ENCODE results near the gene UGT2B11. TPM values are rescaled to one million over a fixed set of nuclear protein-coding genes. Genes with fewer than 3 reads are reported as not detected.
"Not testable (repeated sequence)": the region's sequence is repeated elsewhere in the genome, so short reads cannot be mapped to it uniquely, and the experiment has no call there.

The UGT2B11 gene
- total RNA-seq, 2 donors from 2014 or later, result not detected

DNA sequence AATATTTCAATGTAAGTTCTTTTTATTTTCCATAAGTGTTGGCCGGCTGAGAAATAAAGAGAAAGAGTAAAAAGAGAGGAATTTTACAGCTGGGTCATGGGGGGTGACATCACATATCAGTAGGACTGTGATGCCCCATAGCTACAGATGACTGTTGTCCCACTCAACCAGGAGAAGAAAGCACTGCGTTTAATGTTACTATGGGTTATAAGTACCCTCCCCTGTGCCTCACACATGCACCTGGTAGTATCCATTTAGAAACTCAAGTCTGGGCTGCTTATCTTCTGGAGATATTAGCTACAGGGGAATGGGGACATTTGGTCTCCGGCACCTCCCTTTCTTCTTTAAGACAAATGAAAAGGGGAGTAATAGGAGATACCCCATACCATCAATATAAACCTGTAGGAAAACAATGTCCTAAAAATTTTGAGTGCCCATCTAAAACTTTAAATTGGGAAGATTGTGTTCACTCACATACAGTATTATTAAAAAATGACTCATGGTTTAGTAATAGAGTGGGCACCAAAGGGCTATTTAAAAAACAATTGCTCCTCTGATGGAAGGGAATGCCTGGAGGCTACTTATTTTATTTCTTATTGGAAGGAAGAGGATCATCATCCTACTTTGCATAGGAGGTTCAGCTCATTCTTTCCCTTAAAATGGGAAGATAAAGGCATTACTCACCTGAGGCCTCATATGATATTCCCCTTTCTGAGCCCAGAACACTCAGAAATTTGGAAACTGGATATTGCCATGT lies 18.2 kb downstream of the UGT2B11 start:
- no peaks in the 10 kb centered on the region for H3K9me3 ChIP-seq (ENCODE audit: control insufficient read depth, low read length, poor library complexity, severe bottlenecking)
- no peaks in the 10 kb centered on the region for H3K4me1 Mint-ChIP-seq
- no peaks in the 10 kb centered on the region for H3K36me3 Mint-ChIP-seq (ENCODE audit: low read depth)
- DNase-seq (no peak), ATAC-seq (no peak)
- H3K4me3 Mint-ChIP-seq, result no peak overlapping the region
- no peak overlapping the region for H3K27ac Mint-ChIP-seq
- H3K27me3 Mint-ChIP-seq, result no peaks in the 10 kb centered on the region

DNA sequence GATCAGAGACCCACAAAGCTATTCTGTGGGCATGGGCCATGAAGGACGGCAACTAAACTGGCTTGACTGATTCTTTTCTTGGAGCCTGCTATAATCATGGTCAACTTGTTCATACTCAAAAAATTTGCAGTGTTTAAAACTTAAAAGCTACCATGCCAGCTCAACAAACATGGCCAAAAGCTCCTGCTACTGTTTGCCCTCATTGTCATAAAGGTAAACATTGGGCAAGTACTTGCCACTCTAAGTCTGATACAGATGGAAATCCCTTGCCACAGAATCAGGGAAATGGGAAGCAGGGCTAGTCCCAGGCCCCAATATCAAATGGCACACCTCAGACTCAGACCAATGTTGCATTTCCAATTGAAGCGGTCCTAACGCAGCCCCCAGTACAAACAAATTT lies 20.4 kb downstream of the UGT2B11 start:
- no peaks in the 10 kb centered on the region for H3K9me3 ChIP-seq (ENCODE audit: control insufficient read depth, low read length, poor library complexity, severe bottlenecking)
- H3K27me3 Mint-ChIP-seq, result no peaks in the 10 kb centered on the region
- ATAC-seq (no peak), DNase-seq (no peak)
- H3K4me1 Mint-ChIP-seq, result no peaks in the 10 kb centered on the region
- H3K27ac Mint-ChIP-seq, result no peak overlapping the region
- H3K4me3 Mint-ChIP-seq, result no peak overlapping the region
- H3K36me3 Mint-ChIP-seq (ENCODE audit: low read depth), result no peaks in the 10 kb centered on the region

DNA sequence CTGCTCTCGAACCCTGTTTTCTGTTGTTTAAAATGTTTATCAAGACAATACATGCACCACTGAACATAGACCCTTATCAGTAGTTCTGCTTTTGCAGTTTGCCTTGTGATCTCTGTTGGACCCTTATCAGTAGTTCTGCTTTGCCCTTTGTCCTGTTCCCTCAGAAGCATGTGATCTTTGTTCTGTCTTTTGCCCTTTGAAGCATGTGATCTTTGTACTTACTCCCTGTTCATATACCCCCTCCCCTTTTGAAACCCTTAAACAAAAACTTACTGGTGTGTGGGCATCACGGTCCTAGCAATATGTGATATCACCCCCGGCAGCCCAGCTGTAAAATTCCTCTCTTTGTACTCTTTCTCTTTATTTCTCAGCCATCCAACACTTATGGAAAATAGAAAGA lies 22.6 kb downstream of the UGT2B11 start:
- not testable (repeated sequence) for H3K36me3 Mint-ChIP-seq (ENCODE audit: low read depth); ATAC-seq; H3K4me1 Mint-ChIP-seq

DNA sequence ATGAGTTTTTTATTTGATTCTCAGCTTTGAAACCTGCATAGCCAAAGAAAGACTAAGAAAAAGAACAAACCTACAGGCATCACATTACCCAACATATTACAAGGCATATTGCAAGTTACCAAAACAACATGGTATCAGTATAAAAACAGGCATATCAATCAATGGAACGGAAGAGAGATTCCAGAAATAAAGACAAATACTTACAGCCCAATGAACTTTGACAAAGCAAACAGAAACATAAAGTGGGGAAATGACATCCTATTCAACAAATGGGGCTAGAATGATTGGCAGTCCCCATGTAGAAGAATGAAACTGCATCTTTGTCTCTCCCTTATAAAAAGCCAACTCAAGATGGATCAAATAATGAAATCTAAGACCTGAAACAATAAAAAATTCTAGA lies 23.9 kb downstream of the UGT2B11 start:
- not testable (repeated sequence) for H3K9me3 ChIP-seq (ENCODE audit: control insufficient read depth, low read length, poor library complexity, severe bottlenecking); DNase-seq; H3K4me1 Mint-ChIP-seq; H3K27me3 Mint-ChIP-seq; H3K27ac Mint-ChIP-seq; H3K4me3 Mint-ChIP-seq; ATAC-seq; H3K36me3 Mint-ChIP-seq (ENCODE audit: low read depth)

More for the DNA sequence above, 22.6 kb downstream of the UGT2B11 start:
- H3K9me3 ChIP-seq (ENCODE audit: control insufficient read depth, low read length, poor library complexity, severe bottlenecking); H3K27me3 Mint-ChIP-seq; H3K27ac Mint-ChIP-seq; DNase-seq; H3K4me3 Mint-ChIP-seq: not testable (repeated sequence)

DNA sequence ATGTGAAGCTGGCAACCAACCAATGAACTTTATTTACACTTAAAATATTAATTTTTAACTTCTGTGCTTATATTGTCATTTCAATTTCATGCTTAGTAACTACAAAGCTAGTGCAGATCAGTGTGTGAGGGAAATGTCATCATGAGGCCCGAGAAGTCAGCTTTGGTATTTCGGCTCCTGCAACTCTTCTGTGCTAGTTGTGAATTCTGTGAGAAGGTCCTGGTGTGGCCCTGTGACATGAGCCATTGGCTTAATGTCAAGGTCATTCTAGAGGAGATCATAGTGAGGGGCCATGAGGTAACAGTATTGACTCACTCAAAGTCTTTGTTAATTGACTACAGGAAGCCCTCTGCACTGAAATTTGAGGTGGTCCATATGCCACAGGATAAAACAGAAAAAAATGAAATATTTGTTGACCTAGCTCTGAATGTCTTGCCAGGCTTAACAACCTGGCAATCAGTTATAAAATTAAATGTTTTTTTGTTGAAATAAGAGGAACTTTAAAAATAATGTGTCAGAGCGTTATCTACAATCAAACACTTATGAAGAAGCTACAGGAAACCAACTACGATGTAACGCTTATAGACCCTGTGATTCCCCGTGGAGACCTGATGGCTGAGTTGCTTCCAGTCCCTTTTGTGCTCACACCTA lies 32.9 kb downstream of the UGT2B11 start:
- H3K9me3 ChIP-seq (ENCODE audit: control insufficient read depth, low read length, poor library complexity, severe bottlenecking); H3K36me3 Mint-ChIP-seq (ENCODE audit: low read depth); H3K4me1 Mint-ChIP-seq; ATAC-seq; H3K4me3 Mint-ChIP-seq; H3K27me3 Mint-ChIP-seq; DNase-seq; H3K27ac Mint-ChIP-seq: not testable (repeated sequence)

DNA sequence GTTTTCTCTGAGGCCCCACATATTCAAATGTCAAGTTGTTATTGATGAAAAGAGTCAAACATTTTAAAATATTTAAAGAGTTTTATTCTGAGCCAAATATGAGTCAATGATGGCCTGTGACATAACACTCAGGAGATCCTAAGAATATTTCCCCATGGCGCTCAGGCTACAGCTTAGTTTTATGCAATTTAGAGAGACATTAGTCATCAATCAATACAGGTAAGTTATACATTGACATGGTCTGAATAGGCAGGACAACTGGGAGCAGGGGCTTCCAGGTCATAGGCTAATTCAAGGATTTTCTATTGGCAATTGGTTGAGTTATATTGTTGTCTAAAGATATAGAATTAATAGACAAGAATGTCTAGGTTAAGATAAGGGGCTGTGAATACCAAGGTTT lies 34.7 kb downstream of the UGT2B11 start:
- not testable (repeated sequence) for H3K9me3 ChIP-seq (ENCODE audit: control insufficient read depth, low read length, poor library complexity, severe bottlenecking); H3K27me3 Mint-ChIP-seq; H3K4me3 Mint-ChIP-seq; H3K36me3 Mint-ChIP-seq (ENCODE audit: low read depth); DNase-seq; H3K27ac Mint-ChIP-seq; H3K4me1 Mint-ChIP-seq; ATAC-seq

DNA sequence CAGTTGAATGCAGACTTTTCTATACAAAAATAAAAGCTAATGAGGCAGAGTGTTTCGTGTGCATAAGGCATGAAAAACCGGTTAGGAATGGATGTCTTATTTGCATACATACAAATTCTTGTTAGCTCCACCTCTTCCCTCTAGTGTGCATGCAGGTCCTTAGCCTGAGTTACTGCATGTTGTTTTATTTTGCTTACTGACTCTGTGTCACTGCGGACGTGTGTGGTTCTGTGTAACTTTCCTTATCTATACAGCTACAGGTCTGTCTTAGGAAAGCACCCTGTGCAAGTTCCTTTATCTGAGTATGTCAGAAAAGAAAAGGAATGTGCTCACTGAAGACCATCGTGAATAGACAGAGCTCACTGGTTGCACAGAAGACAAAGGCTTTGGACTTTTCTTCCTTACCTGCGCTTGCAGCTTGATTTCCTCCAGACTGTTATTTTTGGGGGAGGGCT lies 35.8 kb downstream of the UGT2B11 start:
- DNase-seq; H3K36me3 Mint-ChIP-seq (ENCODE audit: low read depth); H3K4me3 Mint-ChIP-seq; H3K9me3 ChIP-seq (ENCODE audit: control insufficient read depth, low read length, poor library complexity, severe bottlenecking); H3K4me1 Mint-ChIP-seq; H3K27me3 Mint-ChIP-seq; H3K27ac Mint-ChIP-seq; ATAC-seq: not testable (repeated sequence)

DNA sequence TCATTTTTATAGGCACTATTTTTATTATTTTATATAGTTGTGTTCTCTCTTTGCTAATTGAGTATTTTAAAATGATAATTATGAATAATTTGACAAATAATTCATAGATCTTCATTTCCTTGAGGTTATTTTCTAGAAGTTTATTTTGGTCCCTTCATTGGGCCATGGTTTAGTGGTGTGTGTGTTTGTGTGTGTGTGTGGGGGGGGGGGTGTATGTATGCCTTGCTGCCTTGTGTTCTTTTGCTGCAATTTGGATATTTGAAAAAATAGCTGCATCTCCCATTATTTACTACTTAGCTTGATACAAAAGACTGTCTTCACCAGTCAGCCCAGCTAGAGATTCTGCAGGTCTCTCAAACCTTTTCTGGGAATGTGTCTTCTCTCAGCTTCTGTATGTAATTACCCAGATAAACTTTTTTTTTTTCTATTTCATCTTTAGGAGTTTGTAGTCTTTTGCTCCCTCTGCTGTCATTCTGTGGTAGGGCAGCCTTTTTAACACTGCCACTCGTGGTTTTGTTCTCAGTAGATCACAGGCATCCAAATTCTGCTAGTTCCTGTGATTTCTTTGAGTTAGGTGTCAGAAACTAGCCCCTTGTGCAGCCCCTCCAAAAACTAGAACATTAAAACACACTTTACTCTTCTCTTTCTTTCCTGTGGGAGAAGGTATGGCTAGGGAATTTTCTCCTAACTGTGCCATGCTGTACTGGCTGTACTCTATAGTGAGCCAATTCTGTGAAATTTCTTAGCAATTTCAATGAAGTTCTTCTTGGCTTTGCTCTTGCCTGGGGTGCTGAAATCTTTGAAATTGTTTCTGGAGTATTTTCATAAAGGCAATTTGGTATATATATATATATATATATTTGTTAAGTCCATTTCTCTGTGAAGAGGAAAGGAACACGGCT lies 44.1 kb downstream of the UGT2B11 start:
- not testable (repeated sequence) for H3K9me3 ChIP-seq (ENCODE audit: control insufficient read depth, low read length, poor library complexity, severe bottlenecking); DNase-seq; H3K36me3 Mint-ChIP-seq (ENCODE audit: low read depth); H3K27ac Mint-ChIP-seq; H3K4me1 Mint-ChIP-seq; H3K27me3 Mint-ChIP-seq; H3K4me3 Mint-ChIP-seq; ATAC-seq

DNA sequence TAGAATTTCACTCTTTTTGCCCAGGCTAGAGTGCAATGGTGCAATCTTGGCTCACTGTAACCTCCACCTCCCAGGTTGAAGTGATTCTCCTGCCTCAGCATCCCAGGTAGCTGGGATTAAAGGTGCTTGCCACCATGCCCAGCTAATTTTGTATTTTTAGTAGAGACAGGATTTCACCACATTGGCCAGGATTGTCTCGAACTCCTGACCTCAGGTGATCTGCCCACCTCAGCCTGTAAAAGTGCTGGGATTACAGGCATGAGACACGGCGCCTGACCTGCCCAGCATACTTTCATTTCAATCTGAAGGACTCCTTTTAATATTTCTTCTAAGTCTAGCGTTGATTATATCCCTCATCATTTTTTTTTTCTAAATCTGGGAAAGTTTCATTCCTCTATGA lies 45.4 kb downstream of the UGT2B11 start:
- not testable (repeated sequence) for DNase-seq; H3K4me3 Mint-ChIP-seq; H3K27me3 Mint-ChIP-seq; ATAC-seq; H3K27ac Mint-ChIP-seq; H3K4me1 Mint-ChIP-seq; H3K9me3 ChIP-seq (ENCODE audit: control insufficient read depth, low read length, poor library complexity, severe bottlenecking); H3K36me3 Mint-ChIP-seq (ENCODE audit: low read depth)

DNA sequence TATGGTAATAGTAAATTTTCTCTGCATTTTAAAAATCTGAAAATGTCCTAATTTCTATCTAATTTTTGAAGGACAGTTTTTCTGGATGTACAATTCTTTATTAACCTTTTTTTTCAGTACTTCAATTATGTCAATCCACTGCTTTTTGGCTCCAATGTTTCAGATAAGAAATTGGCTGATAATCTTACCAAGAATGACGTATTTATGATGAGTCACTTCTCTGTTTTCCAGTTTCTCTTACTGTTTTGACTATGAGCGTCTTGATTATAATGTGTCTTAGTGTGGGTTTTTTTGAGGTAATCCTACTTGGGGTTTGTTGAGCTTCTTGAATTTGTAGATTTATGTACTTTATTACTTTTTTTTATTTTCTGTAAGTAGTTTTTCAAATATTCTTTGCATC lies 47.2 kb downstream of the UGT2B11 start:
- Mint-ChIP-seq H3K27me3 (no peaks in the 10 kb centered on the region), H3K27ac (no peak overlapping the region), H3K4me3 (no peak overlapping the region), H3K36me3 (ENCODE audit: low read depth) (no peaks in the 10 kb centered on the region), H3K4me1 (no peaks in the 10 kb centered on the region)
- no peaks in the 10 kb centered on the region for H3K9me3 ChIP-seq (ENCODE audit: control insufficient read depth, low read length, poor library complexity, severe bottlenecking)
- DNase-seq (no peak), ATAC-seq (no peak)

DNA sequence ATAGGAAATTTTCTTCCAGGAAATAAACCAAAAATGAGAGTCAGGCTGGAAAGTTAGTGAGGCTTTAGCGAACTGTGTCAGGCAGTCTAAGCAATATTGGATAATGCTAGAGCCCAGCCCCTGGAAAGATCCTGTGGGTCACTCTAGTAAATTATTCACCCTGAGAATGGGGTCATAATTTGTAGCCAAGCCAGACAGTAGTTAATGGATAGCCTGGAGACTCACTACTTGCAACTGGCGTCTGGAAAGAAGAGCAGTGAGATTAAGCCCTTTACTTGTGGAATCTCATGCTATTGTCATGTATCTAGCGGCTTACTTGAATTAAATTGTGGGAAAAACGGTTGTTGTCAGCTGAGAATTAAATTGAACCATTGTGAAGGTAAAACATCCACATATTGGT lies 48.2 kb downstream of the UGT2B11 start:
- H3K4me3 Mint-ChIP-seq; H3K9me3 ChIP-seq (ENCODE audit: control insufficient read depth, low read length, poor library complexity, severe bottlenecking); H3K4me1 Mint-ChIP-seq; H3K36me3 Mint-ChIP-seq (ENCODE audit: low read depth); DNase-seq; ATAC-seq; H3K27me3 Mint-ChIP-seq; H3K27ac Mint-ChIP-seq: not testable (repeated sequence)

DNA sequence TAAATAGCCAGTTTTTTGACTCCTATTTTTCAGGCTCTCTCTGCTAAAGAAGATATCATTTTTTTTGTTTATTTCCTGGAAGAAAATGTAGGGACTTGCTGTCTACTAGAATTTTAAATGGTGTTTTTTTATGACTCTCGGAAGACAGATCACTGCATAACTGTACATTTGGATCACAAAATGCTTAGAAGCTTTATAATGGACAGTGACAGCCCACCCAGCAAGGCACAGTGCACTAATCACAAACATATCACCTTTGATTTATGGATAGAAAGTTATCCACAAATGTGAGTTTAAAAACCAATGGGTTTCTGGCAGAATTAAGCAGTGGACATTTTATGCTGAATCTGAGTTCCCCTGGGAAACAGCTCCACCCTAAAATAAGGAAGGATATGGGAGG lies 48.8 kb downstream of the UGT2B11 start:
- not testable (repeated sequence) for H3K36me3 Mint-ChIP-seq (ENCODE audit: low read depth); DNase-seq; H3K9me3 ChIP-seq (ENCODE audit: control insufficient read depth, low read length, poor library complexity, severe bottlenecking); ATAC-seq; H3K27ac Mint-ChIP-seq; H3K27me3 Mint-ChIP-seq; H3K4me3 Mint-ChIP-seq; H3K4me1 Mint-ChIP-seq

DNA sequence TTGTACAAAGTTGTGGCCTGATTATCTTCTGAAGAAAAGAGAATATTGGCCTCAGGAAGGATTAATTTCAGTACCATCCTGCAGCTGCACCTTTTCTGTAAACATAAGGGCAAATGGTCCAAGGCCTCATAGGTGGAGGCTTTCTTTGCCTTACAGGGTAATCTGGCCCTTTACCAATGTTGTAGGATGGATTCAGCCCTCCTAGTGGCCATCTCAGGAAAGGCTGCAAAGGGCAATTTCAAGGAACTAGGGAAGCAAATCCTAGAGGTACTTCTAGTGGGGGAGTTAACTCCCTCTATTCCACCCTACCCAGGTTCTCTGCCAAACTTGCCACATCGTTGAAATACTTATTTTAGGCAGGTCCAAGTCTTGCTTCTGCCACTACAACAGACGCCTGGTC lies 57.6 kb downstream of the UGT2B11 start:
- H3K4me1 Mint-ChIP-seq, result no peaks in the 10 kb centered on the region
- no peak for DNase-seq
- no peaks in the 10 kb centered on the region for H3K36me3 Mint-ChIP-seq (ENCODE audit: low read depth)
- no peak overlapping the region for H3K27ac Mint-ChIP-seq
- no peaks in the 10 kb centered on the region for H3K9me3 ChIP-seq (ENCODE audit: control insufficient read depth, low read length, poor library complexity, severe bottlenecking)
- no peak overlapping the region for H3K4me3 Mint-ChIP-seq
- no peaks in the 10 kb centered on the region for H3K27me3 Mint-ChIP-seq
- no peak for ATAC-seq
